ENCODE data around the gene TTC21A.

TTC21A gene

GRCh38 chr3:39187372-39188155 is 80.1 kb downstream of the TTC21A start:
- TF ChIP-seq CTCF (IDR thresholded peaks at IDR 0.05; ENCODE audit: control insufficient read depth, insufficient read depth, low read depth, low read length, missing control alignments): no peak
- no peak for DNase-seq (ENCODE audit: low read depth)
- H3K4me3 ChIP-seq (ENCODE audit: control insufficient read depth, low read depth, low read length): no peak overlapping the region
